Transverse colon (tissue), 4 donors: ENCODE results near the gene CCDC83.

Experiments
- CTCF ChIP-seq, 5 experiments: fragments of 200-600 bp in 3 of 5; fragments of 450-650 bp in 2 of 5; sonication (generic) in 3 of 5; IDR thresholded peaks; 1 replicate in 2 of 5; 2 replicates in 3 of 5; pipeline ENCODE4 v1.5.1; 2016 to 2017; ENCODE audit warnings: antibody characterized with exemption in 5 of 5, inconsistent platforms in 3 of 5, mild to moderate bottlenecking in 2 of 5, moderate library complexity in 1 of 5
- EP300 ChIP-seq: sonication (generic); formaldehyde crosslinking; IDR thresholded peaks from one replicate; pipeline ENCODE4 v1.6.1; 2017; ENCODE audit warnings: antibody characterized with exemption, low read depth
- POLR2A ChIP-seq: fragments of 450-650 bp; IDR thresholded peaks from one replicate; pipeline ENCODE4 v1.6.1; 2016; ENCODE audit warnings: antibody characterized with exemption, mild to moderate bottlenecking, moderate library complexity
- POLR2AphosphoS5 ChIP-seq, 3 donors: sonication (generic); formaldehyde crosslinking; IDR thresholded peaks; one replicate each; pipeline ENCODE4 v1.6.1; 2016; ENCODE audit warnings: antibody characterized with exemption in 3 of 3

GRCh38 chr11:85866137-85866827, 11.1 kb downstream of the CCDC83 start:
- TF ChIP-seq CTCF (IDR thresholded peaks at IDR 0.05): no peak
- TF ChIP-seq POLR2AphosphoS5 (IDR thresholded peaks at IDR 0.05): no peak
- TF ChIP-seq EP300: no peak
- no peak for TF ChIP-seq POLR2A
